ENCODE data around the gene SOX6. TPM values are rescaled to one million over a fixed set of nuclear protein-coding genes. Genes with fewer than 3 reads are reported as not detected.

SOX6 gene
- total RNA-seq, 1 donor from 2014 or later: 16.9 TPM

DNA sequence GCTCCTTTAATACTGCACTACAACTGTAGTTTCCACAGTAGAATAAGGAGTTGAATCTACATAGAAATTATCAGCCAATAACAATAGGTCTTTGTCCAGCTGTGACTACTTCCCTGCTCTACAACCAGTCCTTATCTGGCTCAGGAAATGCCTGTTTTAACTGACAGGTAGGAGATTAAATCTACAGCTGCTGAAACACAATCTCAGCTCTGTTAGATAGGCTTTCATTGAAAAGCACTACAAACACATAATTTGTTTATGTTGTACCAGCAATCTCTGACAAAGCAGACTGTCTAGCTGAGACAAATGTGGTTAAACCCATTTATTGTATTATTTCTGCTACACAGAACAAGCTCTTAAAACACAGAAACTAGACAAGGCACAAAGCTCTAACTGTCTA is 230.0 kb downstream of the SOX6 start:
- DNase-seq: no peak
- no peak for ATAC-seq
- intact Hi-C loops (cut with micrococcal nuclease): no loop called here

DNA sequence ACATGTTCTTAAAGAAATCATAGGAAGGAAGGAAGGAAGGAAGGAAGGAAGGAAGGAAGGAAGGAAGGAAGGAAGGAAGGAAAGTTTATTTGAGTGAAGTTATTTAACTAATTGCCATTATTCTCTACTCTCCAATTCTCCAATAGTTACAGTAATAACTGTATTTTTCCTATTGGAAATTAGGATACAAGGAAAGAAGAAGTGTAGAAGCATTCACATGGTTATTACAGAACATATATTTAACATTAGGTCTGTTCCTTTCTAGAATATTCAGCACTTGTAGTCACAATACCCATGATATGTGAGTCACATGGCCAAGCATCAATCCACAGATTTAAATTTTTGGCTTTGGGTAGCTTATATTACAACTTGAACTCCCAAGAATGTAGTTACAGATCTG is 230.6 kb downstream of the SOX6 start:
- intact Hi-C loops (cut with micrococcal nuclease): no loop called here
- DNase-seq (no peak), ATAC-seq (no peak)

DNA sequence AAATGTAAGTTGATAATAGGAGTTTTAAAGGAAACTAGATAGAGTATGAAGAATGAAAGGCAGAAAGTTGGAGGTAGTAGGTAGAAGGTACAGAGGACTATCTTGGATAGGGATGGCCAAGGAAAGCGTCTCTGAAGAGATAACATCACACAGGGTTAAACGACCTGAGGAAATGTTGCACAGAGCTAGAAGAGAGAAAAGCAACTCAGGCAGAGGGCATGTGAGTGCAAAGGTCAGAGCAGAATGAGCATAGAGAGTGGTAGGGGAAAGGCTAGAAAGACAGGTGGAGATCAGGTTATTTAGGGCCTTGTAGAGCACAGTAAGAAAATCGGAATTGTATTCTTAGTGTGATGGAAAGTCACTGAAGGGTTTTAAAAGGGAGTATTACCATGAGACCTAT is 232.0 kb downstream of the SOX6 start:
- ATAC-seq (no peak), DNase-seq (no peak)
- intact Hi-C loops (cut with micrococcal nuclease): no loop called here

DNA sequence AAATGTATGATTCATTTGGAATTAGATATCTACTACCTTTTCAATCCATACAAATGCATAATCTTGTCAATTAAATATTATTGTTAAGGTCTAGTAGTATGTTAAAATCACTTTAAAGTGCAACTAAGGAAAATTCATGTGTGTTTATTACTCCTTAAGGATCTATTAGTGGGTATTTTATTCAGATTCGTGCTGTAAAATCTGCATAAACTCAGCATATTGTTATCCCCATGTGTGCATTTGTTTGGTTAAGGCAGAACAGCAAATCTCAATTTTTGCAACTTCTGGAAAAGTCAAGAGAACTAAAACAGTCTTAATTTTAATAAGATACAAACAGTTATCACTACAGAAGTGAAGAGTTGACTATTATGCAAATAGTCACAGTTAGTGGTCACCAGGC is 234.5 kb downstream of the SOX6 start:
- no peak for ATAC-seq
- DNase-seq: no peak
- intact Hi-C loops (cut with micrococcal nuclease): no loop called here

DNA sequence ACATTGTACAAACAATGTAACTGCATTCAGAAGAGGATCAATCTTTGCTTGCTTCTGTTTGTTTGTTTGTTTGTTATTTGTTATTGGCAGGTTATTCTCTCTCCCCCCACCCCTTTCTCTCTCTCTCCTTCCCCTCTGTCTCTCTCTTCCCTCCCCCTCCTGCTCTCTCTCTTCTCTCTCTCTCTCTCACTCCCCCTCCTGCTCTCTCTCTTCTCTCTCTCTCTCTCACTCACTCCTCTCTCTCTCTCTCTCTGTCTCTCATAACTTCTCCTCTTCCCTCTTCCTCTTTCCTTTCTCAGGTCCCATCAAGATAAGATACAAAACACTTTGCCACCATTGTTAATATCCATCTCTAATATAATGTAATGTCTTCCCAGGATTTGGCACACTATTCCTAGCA is 236.3 kb downstream of the SOX6 start:
- intact Hi-C loops (cut with micrococcal nuclease): no loop called here
- DNase-seq (no peak), ATAC-seq (no peak)

DNA sequence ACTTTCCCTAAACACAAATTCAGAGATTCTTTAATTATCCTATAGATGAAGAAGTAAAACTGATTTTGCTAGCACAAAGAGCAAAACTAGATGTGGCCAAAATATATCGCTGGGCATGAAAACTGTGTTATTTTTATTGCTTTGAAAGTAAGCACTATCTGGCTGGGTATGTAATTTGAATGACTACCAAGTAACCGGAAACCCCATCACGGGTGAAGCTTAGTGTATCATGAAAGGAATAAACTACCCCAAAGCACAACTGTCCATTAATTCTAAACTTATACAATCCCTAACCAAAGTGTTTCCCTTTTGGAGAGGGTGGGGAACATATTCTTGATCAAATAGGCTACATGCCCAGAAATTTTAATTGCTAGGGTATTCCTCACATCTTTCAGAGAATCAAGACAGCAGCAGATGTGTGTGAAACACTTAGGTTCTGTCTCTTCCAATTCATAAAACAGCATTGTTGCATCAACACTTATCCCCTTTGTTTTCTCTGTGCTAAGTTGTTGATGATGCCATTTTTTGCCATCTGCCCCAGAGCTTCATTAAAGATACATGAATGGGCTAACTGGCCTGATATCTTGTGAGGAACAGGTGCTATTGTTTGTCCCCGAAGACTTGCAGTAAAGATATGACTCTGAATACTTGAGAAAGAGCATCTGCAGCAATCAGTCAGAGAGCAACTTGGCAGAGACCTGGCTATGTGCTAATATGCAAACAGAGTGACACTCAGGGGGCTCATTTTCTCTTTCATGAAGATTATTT is 238.2 kb downstream of the SOX6 start:
- intact Hi-C loops (cut with micrococcal nuclease): no loop called here
- ATAC-seq: peak; percentile 55
- DNase-seq: no peak

DNA sequence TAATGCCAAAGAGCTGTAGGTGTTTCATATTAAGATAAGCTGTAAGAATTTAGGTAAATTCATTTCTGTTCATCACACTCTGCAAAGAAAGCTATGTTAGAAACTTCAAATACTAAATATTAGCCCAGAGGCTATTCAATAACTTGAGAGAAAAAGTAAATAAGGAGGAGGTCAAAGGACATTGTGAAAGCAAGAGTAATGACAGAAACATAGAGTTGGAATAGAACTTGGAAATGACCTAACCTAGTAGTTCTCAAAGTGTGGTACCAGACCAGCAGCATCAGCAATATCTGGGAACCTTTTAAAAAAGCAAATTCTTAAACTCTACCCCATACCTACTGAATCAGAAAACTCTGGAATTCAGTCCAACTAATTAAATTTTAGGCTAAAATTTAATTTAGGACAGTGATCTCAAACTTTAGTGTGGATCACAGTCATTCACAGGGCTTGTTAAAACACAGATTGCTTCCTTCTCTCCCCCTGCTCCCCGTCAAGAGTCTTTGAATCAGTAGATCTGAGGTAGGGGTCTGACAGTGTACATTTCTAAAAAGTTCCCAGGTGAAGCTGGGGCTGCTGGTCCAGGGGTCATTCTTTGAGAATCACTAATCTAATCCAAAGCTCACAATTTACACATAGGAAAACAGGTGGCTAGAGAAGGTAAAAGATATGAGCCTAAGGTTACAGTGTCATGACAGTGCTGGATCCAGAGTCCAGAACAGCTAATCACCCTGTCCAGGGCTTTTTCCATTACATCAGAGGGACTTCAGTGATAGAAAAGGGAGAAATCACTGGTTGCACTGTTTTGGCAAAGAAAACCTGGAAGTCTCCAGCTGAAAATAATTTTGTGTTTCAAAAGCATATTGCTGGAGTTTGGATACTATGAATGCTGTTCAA is 241.1 kb downstream of the SOX6 start:
- intact Hi-C loops (cut with micrococcal nuclease): no loop called here
- no peak for DNase-seq
- peak; percentile 72 for ATAC-seq

DNA sequence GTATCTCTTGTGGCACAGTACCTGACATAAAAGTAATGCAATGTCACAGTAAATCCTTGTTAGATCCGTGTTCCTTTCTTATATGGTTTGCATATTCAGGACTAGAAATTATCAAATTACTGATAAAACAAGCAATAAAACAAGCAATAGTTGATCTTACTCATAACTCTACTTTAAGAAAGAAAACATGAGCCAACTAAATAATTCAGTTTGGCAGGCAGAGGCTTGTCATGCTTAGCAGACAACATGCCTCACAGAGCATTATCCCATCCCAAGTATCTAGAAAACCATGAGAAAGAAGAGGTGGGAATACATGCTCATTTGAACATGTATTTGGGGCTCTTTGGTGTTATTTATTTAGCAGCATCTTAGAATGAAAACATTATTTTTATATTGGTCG is 241.9 kb downstream of the SOX6 start:
- no peak for DNase-seq
- no peak for ATAC-seq
- intact Hi-C loops (cut with micrococcal nuclease): no loop called here

DNA sequence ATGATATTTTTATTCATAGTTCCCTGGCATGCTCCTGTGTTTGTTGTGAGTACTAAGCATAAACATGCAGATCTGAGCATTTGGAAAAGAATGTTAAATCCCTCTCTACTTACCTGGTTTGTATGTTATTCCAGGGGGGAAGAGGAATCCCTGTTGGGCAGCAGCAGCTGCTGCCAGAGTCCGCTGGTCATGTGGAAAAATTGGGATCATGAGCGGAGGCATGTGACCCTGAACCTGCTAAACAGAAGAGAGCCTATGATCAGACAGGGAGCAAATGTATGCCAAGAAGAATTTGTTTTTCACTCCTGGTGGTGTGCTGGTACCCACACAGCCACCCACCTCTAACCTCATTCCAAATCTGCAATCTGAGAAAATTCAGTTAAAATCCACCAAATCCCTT is 244.7 kb downstream of the SOX6 start:
- DNase-seq (peak; percentile 21), ATAC-seq (peak; percentile 17)
- intact Hi-C loops (cut with micrococcal nuclease): no loop called here

DNA sequence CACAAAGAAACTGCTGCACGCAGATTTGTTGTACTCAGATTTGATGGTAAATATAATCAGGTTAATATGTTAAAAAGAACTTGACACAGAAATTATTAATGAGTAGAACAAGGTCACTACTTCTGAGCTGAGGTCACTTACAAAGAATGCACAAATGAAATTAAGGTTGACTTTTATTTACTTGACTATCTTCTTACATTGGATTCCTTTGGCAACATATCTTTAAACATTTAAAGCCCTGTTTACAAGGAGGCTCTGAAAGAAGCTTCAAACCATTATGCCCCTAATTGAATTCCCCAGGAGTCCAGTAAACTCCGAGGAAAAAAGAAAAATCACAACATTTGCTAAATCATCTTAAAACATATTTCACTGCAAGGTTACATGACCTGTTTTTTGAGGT is 245.5 kb downstream of the SOX6 start:
- ATAC-seq (no peak), DNase-seq (no peak)
- intact Hi-C loops (cut with micrococcal nuclease): no loop called here

DNA sequence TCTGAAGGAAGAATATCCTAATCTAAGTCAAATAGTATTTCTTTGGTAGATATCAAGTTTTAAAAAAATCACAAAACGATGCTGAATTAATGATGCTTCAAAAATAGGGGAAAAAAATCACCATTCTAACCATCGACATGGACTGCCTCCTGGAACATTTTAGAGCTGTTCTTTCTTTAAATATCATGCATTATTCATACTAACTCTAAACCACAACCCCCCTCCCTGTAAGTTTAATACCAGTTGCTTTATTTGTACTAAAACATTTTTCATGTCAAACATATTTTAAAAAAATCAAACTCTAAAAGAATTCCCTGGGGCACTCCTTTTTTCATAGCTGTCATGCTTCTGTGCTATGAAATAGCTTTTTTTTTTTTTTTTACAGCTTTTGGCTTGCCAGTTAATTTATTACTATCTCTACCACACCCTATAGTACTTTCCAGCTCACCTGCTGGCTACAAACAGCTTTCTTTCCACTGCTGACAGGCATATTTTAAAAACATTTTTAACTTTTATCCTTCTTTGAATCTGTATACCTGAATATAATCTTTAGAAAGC is 256.9 kb downstream of the SOX6 start:
- intact Hi-C loops (cut with micrococcal nuclease): no loop called here
- no peak for ATAC-seq

DNA sequence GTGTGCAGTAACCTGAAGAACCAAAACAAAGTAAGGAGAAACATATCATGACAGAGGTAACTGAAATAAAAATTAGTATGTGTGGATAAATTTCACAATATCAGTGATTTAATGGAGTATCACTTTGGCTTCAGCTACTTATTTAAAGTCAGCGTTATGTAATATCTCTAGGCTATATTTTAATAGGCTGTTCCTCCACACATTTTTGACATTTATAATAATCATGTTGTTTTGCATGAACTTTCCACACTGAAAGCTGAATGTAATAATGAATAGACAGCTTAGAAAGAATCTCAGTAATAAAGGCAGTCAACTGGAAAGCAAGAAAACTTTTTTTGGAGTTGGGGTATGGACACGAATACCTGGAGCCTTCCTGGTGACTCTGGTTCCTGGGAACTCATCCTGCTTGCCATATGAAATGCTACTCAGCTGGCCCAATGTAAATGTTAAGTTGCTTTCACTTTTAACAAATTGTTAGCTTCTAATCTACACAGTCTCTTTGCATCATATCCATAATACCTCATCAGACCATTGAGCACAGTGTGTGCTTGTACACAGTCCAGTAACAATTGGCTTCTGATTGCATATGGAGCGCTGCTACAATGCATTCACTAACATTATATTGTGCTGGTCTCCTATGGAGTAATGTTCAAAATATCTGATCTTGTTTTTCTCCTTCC is 257.7 kb downstream of the SOX6 start:
- DNase-seq: no peak
- intact Hi-C loops (cut with micrococcal nuclease): no loop called here
- no peak for ATAC-seq

More for the DNA sequence above, 256.9 kb downstream of the SOX6 start:
- no peak for DNase-seq

DNA sequence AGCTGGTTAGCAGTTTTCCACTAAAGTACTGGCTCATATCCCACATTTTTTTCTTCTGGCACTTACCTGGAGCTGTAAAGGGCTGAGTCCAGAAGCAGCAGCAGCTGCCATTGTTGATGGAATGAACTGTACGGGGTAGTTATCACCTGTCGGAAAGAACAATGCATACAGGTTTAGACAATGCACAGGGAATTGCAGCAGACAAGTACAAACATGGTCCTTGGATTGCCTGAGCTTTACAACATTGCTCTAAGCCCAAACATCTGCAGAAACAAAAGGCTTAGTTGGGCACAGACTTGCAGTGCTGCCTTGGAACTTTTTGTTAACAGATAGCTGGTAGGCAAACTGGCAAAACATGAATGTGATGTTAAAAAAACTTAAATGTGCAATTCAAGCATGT is 258.8 kb downstream of the SOX6 start:
- intact Hi-C loops (cut with micrococcal nuclease): no loop called here
- ATAC-seq (no peak), DNase-seq (no peak)

DNA sequence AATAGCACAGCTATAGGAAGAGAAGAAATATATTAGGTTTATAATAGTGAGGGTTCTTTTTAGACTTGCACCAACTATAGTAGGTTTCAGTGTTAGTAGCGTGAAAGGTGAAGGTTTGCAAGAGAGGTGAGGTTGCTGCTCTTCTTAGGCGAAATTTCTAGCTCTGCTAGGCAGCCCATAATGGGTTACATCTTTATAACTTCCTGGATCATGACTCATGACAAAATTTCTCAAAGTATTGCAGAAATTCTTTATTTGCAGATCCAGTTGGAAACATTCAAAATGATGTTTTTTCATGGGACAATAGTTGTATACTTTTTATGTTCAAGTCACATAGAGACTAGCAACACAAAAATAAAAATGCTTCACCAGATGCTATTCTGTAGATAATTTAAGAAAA is 260.0 kb downstream of the SOX6 start:
- DNase-seq (no peak), ATAC-seq (no peak)
- intact Hi-C loops (cut with micrococcal nuclease): no loop called here

DNA sequence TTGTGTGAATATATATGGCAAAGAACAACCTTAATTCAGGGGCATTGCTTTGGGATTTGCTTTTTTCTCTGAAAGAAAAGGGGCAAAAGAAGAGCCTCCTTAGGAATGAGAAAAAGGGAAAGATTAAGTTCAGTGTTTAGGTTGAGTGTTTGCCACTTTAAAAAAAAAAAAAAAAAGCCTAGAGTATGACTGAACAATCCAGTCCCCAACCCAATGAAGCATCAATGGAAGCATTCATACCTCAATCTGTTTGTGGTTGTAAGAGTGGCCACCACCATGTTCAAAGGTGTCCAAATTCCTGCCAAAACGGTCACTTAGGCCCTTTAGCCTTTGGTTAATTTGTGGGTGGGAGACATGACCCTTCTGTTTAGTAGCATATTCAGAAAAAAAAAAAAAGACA is 260.6 kb downstream of the SOX6 start:
- DNase-seq (no peak), ATAC-seq (no peak)
- intact Hi-C loops (cut with micrococcal nuclease): no loop called here

DNA sequence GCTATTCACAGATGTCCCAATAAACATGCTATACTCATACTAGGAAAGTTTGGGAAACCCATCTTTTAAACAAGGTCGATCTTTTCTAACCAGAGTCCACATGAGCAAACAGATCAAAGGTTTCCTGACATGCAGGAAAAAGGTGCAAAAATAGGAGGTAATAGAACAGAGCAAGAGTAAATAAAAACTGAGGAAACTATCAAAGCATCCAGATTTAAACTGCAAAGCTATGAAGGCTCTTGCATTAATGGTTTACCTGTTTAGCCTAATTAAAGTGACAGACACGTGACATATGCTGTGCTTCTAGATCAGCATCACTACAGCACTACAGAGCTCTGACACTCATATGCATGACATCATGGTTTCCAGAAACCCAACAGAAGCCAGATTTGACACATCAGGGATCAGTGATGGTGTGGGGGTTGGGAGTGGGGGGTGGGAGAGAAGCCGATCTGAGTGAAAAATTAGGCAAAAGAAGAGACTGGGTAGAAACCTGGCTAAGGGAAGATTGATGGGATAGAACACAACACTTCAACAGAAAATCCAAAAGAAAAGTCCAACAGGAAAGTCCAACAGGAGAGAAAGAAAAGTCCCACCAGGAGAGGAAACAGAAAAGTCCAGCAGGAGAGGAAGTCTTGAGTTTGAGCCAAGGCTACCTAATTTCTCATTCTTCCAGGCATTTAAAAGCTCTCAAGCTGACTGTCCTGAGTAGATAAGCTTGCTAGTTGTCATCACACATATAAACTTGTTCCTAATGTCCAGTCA is 262.3 kb downstream of the SOX6 start:
- intact Hi-C loops (cut with micrococcal nuclease): no loop called here
- ATAC-seq (no peak), DNase-seq (no peak)

DNA sequence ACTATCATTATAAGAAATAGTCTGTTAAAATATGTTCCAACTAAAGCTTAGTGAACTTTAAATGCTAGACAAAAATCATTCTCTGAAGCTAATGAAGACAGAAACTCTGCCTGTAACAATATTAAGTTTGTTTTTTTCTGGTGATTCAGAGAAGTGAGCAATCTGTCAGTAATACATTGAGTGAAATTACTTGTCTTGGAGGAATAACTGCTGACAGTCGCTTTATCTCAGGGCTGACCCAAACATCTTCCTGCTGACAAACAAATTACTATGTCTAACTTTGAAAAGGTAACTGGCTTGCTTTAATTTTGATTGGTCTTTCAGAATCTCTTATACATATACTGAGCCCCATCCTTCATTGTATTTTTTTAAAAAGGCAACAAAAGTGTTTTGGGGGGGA is 264.5 kb downstream of the SOX6 start:
- intact Hi-C loops (cut with micrococcal nuclease): no loop called here
- ATAC-seq: no peak

DNA sequence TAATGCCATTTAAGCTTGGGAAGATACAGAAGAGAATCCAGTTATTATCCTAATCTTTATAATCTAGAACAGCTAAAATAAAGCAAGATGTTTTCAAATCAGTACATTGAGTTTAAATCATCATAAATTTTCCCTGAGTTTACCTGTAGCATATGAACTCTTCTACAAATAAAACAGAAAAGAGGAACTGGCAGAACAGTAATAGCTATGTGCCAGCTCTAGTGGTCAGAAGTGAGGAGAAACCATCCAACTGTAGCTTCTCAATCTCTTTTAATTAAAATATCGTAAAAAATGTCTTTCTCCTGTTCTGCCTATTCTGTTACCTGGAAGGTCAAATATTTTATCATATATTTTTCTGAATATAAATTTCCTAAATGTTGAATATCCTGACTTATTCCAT is 266.9 kb downstream of the SOX6 start:
- no peak for ATAC-seq
- intact Hi-C loops (cut with micrococcal nuclease): no loop called here
- no peak for DNase-seq

More for the DNA sequence above, 264.5 kb downstream of the SOX6 start:
- DNase-seq: no peak

DNA sequence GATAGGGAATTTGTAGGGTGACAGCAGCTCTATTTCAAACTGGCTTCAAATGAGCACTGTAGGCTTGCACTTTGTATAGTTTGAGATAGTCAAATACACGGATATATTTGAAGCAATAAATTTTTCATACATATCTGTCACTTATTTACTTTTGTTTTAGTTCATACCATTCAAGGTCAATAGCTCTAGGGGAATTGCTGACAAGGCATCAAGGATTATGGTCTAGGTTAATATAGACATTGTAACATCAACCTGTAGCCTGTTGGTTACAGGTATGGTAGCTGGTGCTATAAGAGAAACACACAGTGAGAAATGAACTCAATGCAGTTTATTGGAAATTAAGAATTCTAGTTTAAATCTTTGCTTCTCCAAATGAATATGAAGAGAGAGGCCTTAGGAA is 267.6 kb downstream of the SOX6 start:
- DNase-seq (no peak), ATAC-seq (no peak)
- intact Hi-C loops (cut with micrococcal nuclease): no loop called here
